PC-9 (cell line): ENCODE measurements around the gene HDAC7. TPM values are rescaled to one million over a fixed set of nuclear protein-coding genes. Genes with fewer than 3 reads are reported as not detected.

Experiments used
- BruUV-seq: library from RNA; stranded (reverse); fragments of 400-500 nt; replicated peaks from 2 replicates; lab custom pipeline; 2021; lab: Mats Ljungman, UMichigan
- CTCF ChIA-PET: fragments of 300-600 bp; sonication (Branson Sonifier 250); formaldehyde crosslinking; loops from one replicate; lab custom pipeline; 2022; ENCODE audit warnings: antibody characterized with exemption; lab: Charles Lee
- POLR2A ChIA-PET: fragments of 300-600 bp; sonication (Branson Sonifier 250); formaldehyde crosslinking; loops from one replicate; lab custom pipeline; 2022; ENCODE audit warnings: antibody characterized with exemption; ENCODE audit not compliant: unreplicated experiment; lab: Charles Lee
- DNase-seq, 2 experiments: peaks; one replicate each; pipeline versions ENCODE4 v3.0.0 to v3.0.0-alpha.2; 2015 to 2022; ENCODE audit warnings: mixed read lengths in 1 of 2
- H2AFZ ChIP-seq: fragments of 200-600 bp; sonication (generic); 2 replicates; pipeline ENCODE4 v1.8.1; 2017; ENCODE audit warnings: antibody characterized with exemption
- H3F3A ChIP-seq: fragments of 200-600 bp; sonication (generic); 2 replicates; pipeline ENCODE4 v1.8.1; 2017; ENCODE audit warnings: antibody characterized with exemption, mild to moderate bottlenecking, low read depth; ENCODE audit not compliant: insufficient read depth
- H3K27ac ChIP-seq: fragments of 200-600 bp; sonication (generic); 2 replicates; pipeline ENCODE4 v1.6.1; 2016; ENCODE audit warnings: mixed run types
- H3K27me3 ChIP-seq: fragments of 200-600 bp; sonication (generic); 2 replicates; pipeline ENCODE4 v1.6.1; 2016; ENCODE audit warnings: low read depth, mixed run types; ENCODE audit not compliant: insufficient read depth
- H3K36me3 ChIP-seq: fragments of 200-600 bp; sonication (generic); 2 replicates; pipeline ENCODE4 v1.6.1; 2016; ENCODE audit warnings: low read depth, mixed run types
- H3K4me1 ChIP-seq: fragments of 200-600 bp; sonication (generic); replicated peaks from 2 replicates; pipeline ENCODE4 v1.6.1; 2016; ENCODE audit warnings: mixed run types; ENCODE audit not compliant: insufficient read depth
- H3K4me2 ChIP-seq: fragments of 200-600 bp; sonication (generic); 2 replicates; pipeline ENCODE4 v1.6.1; 2017; ENCODE audit warnings: mixed run types
- H3K4me3 ChIP-seq: fragments of 200-600 bp; sonication (generic); 2 replicates; pipeline ENCODE4 v1.6.1; 2016; ENCODE audit warnings: mixed run types
- H3K79me2 ChIP-seq: fragments of 200-600 bp; sonication (generic); 2 replicates; pipeline ENCODE4 v1.6.1; 2017; ENCODE audit warnings: low read depth, mixed run types
- H3K9me2 ChIP-seq: fragments of 200-600 bp; sonication (generic); 2 replicates; pipeline ENCODE4 v1.8.1; 2017; ENCODE audit warnings: mild to moderate bottlenecking; ENCODE audit not compliant: insufficient read depth
- H3K9me3 ChIP-seq: fragments of 200-600 bp; sonication (generic); 2 replicates; pipeline ENCODE4 v1.8.1; 2016; ENCODE audit warnings: low read depth; ENCODE audit not compliant: insufficient read depth
- H4K20me1 ChIP-seq: fragments of 200-600 bp; sonication (generic); 2 replicates; pipeline ENCODE4 v1.8.1; 2017; ENCODE audit not compliant: insufficient read depth
- EZH2 ChIP-seq: fragments of 200-600 bp; sonication (generic); IDR thresholded peaks from 2 replicates; pipeline ENCODE4 v1.8.0; 2017; ENCODE audit warnings: antibody characterized with exemption, low read depth
- intact Hi-C: fragments of 100-400 bp; cut with micrococcal nuclease; formaldehyde crosslinking; loops from one replicate; pipeline ENCODE4 v1.10.0; 2022; ENCODE audit not compliant: unreplicated experiment
- total RNA-seq: library from RNA; stranded (reverse); gene quantifications from 2 replicates; pipeline ENCODE4 v1.2.3, GENCODE V29; 2021
- TF ChIP-seq, protein P1 (sequence below): fragments of 200-600 bp; sonication (generic); conservative IDR thresholded peaks from 2 replicates; pipeline ENCODE4 v1.6.1; 2017; ENCODE audit warnings: mixed run types, antibody characterized with exemption, mild to moderate bottlenecking, moderate library complexity

The HDAC7 gene
- total RNA-seq, 1 experiment from 2014 or later, result 106 TPM

DNA sequence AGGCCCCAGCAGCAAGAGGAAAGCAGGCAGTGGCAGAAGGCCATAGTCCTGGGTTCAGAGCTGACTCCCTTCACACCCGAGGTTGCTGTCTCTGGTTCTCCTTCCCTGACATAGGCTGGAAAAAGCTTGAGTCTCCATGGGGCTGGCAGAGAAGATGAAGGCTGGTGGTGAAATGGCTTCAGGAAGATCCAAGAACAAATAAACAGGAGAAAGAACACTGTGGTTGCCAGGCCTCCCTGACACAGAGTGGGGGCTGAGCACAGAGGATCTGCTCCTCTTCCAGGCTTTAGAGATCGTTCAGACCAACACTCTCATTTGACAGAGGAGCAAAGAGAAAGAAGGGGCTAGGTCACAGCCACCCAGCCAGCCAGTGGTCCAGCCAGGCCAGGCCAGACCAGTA lies 14.3 kb downstream of the HDAC7 start:
- BruUV-seq, result no TSS peak
- H3K79me2 ChIP-seq, result peaks cover 47% of the 10 kb centered on the region
- H3F3A ChIP-seq, result no peaks in the 10 kb centered on the region
- no peaks in the 10 kb centered on the region for H3K36me3 ChIP-seq
- H2AFZ ChIP-seq, result no peak overlapping the region
- H3K4me1 ChIP-seq, result no peaks in the 10 kb centered on the region; the same call in 1 of the 2 replicates
- H3K27me3 ChIP-seq, result no peaks in the 10 kb centered on the region
- no peak for TF ChIP-seq EZH2
- TF ChIP-seq, protein P1, sequence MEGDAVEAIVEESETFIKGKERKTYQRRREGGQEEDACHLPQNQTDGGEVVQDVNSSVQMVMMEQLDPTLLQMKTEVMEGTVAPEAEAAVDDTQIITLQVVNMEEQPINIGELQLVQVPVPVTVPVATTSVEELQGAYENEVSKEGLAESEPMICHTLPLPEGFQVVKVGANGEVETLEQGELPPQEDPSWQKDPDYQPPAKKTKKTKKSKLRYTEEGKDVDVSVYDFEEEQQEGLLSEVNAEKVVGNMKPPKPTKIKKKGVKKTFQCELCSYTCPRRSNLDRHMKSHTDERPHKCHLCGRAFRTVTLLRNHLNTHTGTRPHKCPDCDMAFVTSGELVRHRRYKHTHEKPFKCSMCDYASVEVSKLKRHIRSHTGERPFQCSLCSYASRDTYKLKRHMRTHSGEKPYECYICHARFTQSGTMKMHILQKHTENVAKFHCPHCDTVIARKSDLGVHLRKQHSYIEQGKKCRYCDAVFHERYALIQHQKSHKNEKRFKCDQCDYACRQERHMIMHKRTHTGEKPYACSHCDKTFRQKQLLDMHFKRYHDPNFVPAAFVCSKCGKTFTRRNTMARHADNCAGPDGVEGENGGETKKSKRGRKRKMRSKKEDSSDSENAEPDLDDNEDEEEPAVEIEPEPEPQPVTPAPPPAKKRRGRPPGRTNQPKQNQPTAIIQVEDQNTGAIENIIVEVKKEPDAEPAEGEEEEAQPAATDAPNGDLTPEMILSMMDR, result no peak
- no peak for DNase-seq
- no peak overlapping the region for H3K4me3 ChIP-seq
- H4K20me1 ChIP-seq, result peaks cover 35% of the 10 kb centered on the region
- H3K9me3 ChIP-seq, result no peaks in the 10 kb centered on the region
- H3K9me2 ChIP-seq, result no peaks in the 10 kb centered on the region
- H3K4me2 ChIP-seq, result no peak overlapping the region
- intact Hi-C loops, result no loop called here
- no peak overlapping the region for H3K27ac ChIP-seq
- ChIA-PET POLR2A (no interaction called here), CTCF (interaction anchor here (1.0 kb wide), 1 partner anchor 30 kb away, joined by 3 read pairs; no protein-coding TSS in a partner anchor)

GRCh38 chr12:47804171-47804570 lies 15.5 kb downstream of the HDAC7 start:
- CTCF ChIA-PET, result interaction anchor here (0.6 to 0.7 kb wide), 2 partner anchors 35 to 291 kb away, joined by 5 to 7 read pairs; no protein-coding TSS in a partner anchor
- DNase-seq, result no peak
- no peaks in the 10 kb centered on the region for H3F3A ChIP-seq
- H4K20me1 ChIP-seq, result peaks cover 35% of the 10 kb centered on the region
- no TSS peak for BruUV-seq
- POLR2A ChIA-PET, result interaction anchor here (0.6 kb wide), 1 partner anchor 17 kb away, joined by 5 read pairs; no protein-coding TSS in a partner anchor
- no peak overlapping the region for H2AFZ ChIP-seq
- peaks cover 37% of the 10 kb centered on the region for H3K79me2 ChIP-seq
- no peak overlapping the region for H3K27ac ChIP-seq
- no peaks in the 10 kb centered on the region for H3K36me3 ChIP-seq
- no peak for TF ChIP-seq EZH2
- TF ChIP-seq, protein P1, result no peak
- H3K9me3 ChIP-seq, result no peaks in the 10 kb centered on the region
- no peak overlapping the region for H3K4me3 ChIP-seq
- H3K4me1 ChIP-seq, result no peaks in the 10 kb centered on the region; the same call in 1 of the 2 replicates
- H3K27me3 ChIP-seq, result no peaks in the 10 kb centered on the region
- no peak overlapping the region for H3K4me2 ChIP-seq
- intact Hi-C loops, result no loop called here
- no peaks in the 10 kb centered on the region for H3K9me2 ChIP-seq

DNA sequence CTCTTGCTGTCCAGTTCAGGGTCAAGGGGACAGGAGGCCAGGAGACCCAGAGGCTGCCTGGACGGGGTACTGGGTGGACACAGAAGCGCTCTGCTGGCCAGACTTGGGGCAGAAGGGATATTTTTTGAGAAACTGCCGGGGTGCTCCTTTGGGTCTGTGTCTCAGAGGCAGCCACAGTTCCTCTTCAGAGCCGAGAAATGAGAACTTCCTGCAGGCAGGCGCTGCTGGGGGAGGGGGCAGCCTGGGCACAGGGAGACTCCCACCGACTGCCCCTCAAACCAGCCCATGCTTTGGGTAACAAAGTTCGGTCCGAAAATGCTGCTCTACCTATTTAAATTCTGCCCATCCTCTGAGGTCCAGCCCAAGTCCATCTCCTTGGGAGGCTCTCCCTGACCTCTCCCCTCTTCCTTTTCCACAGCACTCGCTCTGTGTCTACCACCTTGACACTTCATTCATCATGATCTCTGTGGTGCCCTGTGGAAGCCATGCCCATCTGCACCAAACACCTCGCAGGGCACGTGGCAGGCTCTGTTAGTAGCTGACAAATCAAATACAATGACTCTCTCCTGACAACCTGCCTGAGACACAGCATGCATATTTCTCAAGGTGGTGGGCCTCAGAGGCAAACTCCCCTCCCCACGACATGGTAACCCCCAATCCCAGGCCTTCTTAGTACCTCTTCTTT lies 16.4 kb downstream of the HDAC7 start:
- no TSS peak for BruUV-seq

More for the DNA sequence above, 16.4 kb downstream of the HDAC7 start:
- no peaks in the 10 kb centered on the region for H3K9me2 ChIP-seq
- H3K27me3 ChIP-seq, result no peaks in the 10 kb centered on the region
- H3K4me1 ChIP-seq, result no peaks in the 10 kb centered on the region
- no peak for DNase-seq
- H4K20me1 ChIP-seq, result peaks cover 27% of the 10 kb centered on the region
- POLR2A ChIA-PET, result no interaction called here
- no peak overlapping the region for H2AFZ ChIP-seq
- TF ChIP-seq, protein P1, result no peak
- TF ChIP-seq EZH2, result no peak
- intact Hi-C loops, result no loop called here
- H3K4me2 ChIP-seq, result no peak overlapping the region
- CTCF ChIA-PET, result interaction anchor here (0.6 kb wide), 1 partner anchor 861 kb away, joined by 3 read pairs; no protein-coding TSS in a partner anchor
- no peak overlapping the region for H3K4me3 ChIP-seq
- H3F3A ChIP-seq, result no peaks in the 10 kb centered on the region
- H3K27ac ChIP-seq, result no peak overlapping the region
- no peaks in the 10 kb centered on the region for H3K9me3 ChIP-seq
- H3K79me2 ChIP-seq, result peaks cover 29% of the 10 kb centered on the region
- no peaks in the 10 kb centered on the region for H3K36me3 ChIP-seq
